A549 (cell line): ENCODE measurements around the gene SDE2.

ENCODE experiments used
- CBX2 ChIP-seq: fragments of 200-600 bp; sonication (generic); IDR thresholded peaks from 2 replicates; pipeline ENCODE4 v1.6.1; 2016; ENCODE audit warnings: low read depth, mild to moderate bottlenecking, borderline replicate concordance
- CEBPB ChIP-seq, 2 experiments: fragments of >200 bp in 1 of 2; sonication (Bioruptor Twin) in 1 of 2; formaldehyde crosslinking in 1 of 2; IDR thresholded peaks; 2 replicates each; pipeline ENCODE4 v1.6.1; 2012 to 2016
- CTCF ChIP-seq: fragments of >200 bp; sonication (Bioruptor Twin); formaldehyde crosslinking; IDR thresholded peaks from 3 replicates; pipeline ENCODE4 v1.5.1; 2016
- ELK1 ChIP-seq: fragments of 150-350 bp; IDR thresholded peaks from 2 replicates; pipeline ENCODE4 v1.6.1; 2014; ENCODE audit warnings: low read depth, mild to moderate bottlenecking, low read length
- GATA3 ChIP-seq: IDR thresholded peaks from 2 replicates; pipeline ENCODE4 v1.6.1; 2012; ENCODE audit warnings: borderline replicate concordance
- MAFK ChIP-seq: fragments of 450-650 bp; IDR thresholded peaks from 2 replicates; pipeline ENCODE4 v1.6.1; 2014; ENCODE audit not compliant: partially characterized antibody
- MAX ChIP-seq: IDR thresholded peaks from 2 replicates; pipeline ENCODE4 v1.6.1; 2012
- POLR2A ChIP-seq: IDR thresholded peaks from 2 replicates; pipeline ENCODE4 v1.6.1; 2012; ENCODE audit warnings: mild to moderate bottlenecking, low read length
- REST ChIP-seq: fragments of 200-600 bp; sonication (generic); IDR thresholded peaks from 2 replicates; pipeline ENCODE4 v1.6.1; 2016; ENCODE audit warnings: antibody characterized with exemption, mild to moderate bottlenecking, moderate library complexity

GRCh38 chr1:226029568-226030225 is 30.6 kb upstream of the SDE2 start:
- TF ChIP-seq CTCF (no peak), ELK1 (no peak), POLR2A (no peak), GATA3 (no peak), CBX2 (no peak), MAX (no peak), REST (no peak), CEBPB (IDR thresholded peaks at IDR 0.05) (no peak), MAFK (no peak)
